Natural killer cell treated with Interleukin-12 subunit alpha and Interleukin-12 subunit beta and Interleukin-15 and Interleukin-18, amount 100 ng/mL, for 72 hours (primary cell): ENCODE data around the gene AQP6. TPM values are rescaled to one million over a fixed set of nuclear protein-coding genes. Genes with fewer than 3 reads are reported as not detected.

Experiments
- ATAC-seq, 2 donors: fragments of 150-1000 bp; cut with Tn5 transposase in 1 of 2; sonication (Bioruptor Pico), chemical (Tn5 transposase) in 1 of 2; 2 replicates each; pipeline ENCODE4 v1.10.0; 2021
- DNase-seq: peaks from one replicate; pipeline ENCODE4 v3.0.0; 2022; ENCODE audit warnings: low spot score
- H3K27ac Mint-ChIP-seq, 2 donors: 1 replicate in 1 of 2; 2 replicates in 1 of 2; pipeline ENCODE4 v1.8.0; 2022; ENCODE audit warnings: mixed read lengths in 2 of 2, mild to moderate bottlenecking in 1 of 2, moderate library complexity in 1 of 2
- H3K27me3 Mint-ChIP-seq, 2 donors: 1 replicate in 1 of 2; 2 replicates in 1 of 2; pipeline ENCODE4 v1.8.0; 2022; ENCODE audit warnings: mixed read lengths in 2 of 2
- H3K36me3 Mint-ChIP-seq: one replicate; pipeline ENCODE4 v1.8.0; 2022; ENCODE audit warnings: mixed read lengths
- H3K4me1 Mint-ChIP-seq, 2 donors: 1 replicate in 1 of 2; 2 replicates in 1 of 2; pipeline ENCODE4 v1.8.0; 2022; ENCODE audit warnings: low read depth in 2 of 2, mixed read lengths in 2 of 2, mild to moderate bottlenecking in 1 of 2
- H3K4me3 Mint-ChIP-seq: one replicate; pipeline ENCODE4 v1.8.0; 2022; ENCODE audit warnings: mixed read lengths
- H3K9me3 Mint-ChIP-seq: 2 replicates; pipeline ENCODE4 v1.8.0; 2022; ENCODE audit warnings: mixed read lengths
- total RNA-seq, 2 donors: library from RNA; stranded (reverse); gene quantifications; one replicate each; pipeline ENCODE4 v1.2.3, GENCODE V29; 2022

AQP6 gene
- total RNA-seq, 2 donors from 2014 or later: not detected

DNA sequence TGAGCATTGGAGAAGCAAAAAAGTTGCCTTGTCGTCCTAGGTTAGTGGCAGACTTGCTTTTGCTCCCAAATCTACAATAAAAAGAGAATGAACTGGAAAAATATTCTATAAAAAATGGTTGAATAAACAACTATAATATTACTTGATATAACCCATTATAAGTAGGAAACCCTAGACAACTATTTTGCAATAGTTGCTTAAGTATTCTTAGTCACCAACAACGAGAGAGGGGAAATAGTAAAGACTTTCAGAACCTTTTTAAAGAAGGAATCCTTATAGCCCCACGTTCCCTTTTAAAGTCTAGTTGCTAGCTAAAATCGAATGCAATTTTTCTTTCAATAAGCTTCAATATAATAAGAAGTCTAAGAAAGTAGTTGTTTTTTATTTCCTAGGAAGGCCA, 17.5 kb downstream of the AQP6 start:
- no peaks in the 10 kb centered on the region for H3K27me3 Mint-ChIP-seq

DNA sequence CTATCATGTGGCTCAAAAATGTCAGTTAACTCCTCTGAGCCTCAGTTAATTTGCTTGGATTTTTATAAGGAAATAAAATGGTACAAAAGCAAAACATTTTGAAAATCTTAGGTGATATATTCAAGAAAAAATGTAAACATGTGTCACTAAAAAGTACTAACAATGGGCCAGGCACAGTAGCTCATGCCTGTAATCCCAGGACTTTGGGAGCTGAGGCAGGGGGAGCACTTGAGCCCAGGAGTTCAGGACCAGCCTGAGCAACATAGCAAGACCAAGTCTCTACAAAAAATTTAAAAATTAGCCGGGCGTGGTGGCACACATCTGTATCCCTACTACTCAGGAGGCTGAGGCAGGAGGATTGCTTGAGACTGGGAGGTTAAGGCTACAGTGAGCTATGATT, 25.7 kb downstream of the AQP6 start:
- Mint-ChIP-seq H3K27me3 (no peaks in the 10 kb centered on the region), H3K4me1 (no peaks in the 10 kb centered on the region), H3K9me3 (no peaks in the 10 kb centered on the region), H3K27ac (no peak overlapping the region), H3K36me3 (peaks cover 26% of the 10 kb centered on the region), H3K4me3 (no peak overlapping the region)
- ATAC-seq (no peak), DNase-seq (no peak)

More for the DNA sequence above, 17.5 kb downstream of the AQP6 start:
- Mint-ChIP-seq H3K4me1 (no peaks in the 10 kb centered on the region), H3K36me3 (peaks cover 38% of the 10 kb centered on the region), H3K27ac (no peak overlapping the region), H3K9me3 (no peaks in the 10 kb centered on the region), H3K4me3 (no peak overlapping the region)
- ATAC-seq (no peak), DNase-seq (no peak)

DNA sequence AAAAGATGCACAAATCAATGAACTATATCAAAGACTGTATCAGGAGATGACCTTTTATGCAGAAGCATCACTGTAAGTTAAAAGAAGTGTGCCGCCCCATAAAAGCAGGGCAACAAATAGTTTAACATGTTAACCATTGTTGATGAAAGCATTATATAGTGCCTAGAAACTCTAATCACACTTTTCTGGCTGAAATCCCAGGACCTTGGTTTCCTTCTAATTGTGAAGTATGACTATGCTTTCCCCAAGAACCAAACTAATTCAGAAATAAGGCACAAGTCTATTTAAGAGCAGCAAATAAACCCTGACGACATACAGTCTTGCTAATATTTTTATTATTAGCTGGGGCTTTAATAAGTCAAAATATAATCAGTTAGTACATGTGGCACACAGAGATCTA, 30.8 kb downstream of the AQP6 start:
- no peak for ATAC-seq
- Mint-ChIP-seq H3K4me1 (no peaks in the 10 kb centered on the region), H3K9me3 (no peaks in the 10 kb centered on the region), H3K36me3 (peaks cover 13% of the 10 kb centered on the region), H3K27ac (no peak overlapping the region), H3K4me3 (no peak overlapping the region), H3K27me3 (no peaks in the 10 kb centered on the region)
- no peak for DNase-seq

DNA sequence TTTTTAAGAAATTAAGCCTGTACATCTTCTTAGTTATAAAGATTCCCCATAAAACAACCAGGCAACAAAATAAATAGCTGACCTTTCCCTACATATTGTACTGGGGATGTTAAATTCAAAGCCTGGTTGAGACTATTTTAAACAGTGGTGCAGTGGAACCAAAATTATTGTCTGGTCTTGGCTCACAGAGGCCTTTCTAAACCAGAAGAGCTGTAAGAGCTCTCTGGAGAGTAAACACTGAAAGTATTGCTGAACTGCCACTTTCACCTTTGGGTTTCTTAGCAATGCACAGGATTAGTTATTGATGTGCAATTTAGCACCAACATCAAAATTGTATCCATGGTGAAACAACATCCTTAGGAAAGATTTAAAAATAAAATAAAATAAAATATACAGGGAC, 31.9 kb downstream of the AQP6 start:
- DNase-seq: no peak
- H3K36me3 Mint-ChIP-seq: peaks cover 7% of the 10 kb centered on the region
- H3K27ac Mint-ChIP-seq: no peak overlapping the region
- no peak for ATAC-seq
- H3K4me1 Mint-ChIP-seq: no peaks in the 10 kb centered on the region
- no peak overlapping the region for H3K4me3 Mint-ChIP-seq
- no peaks in the 10 kb centered on the region for H3K9me3 Mint-ChIP-seq
- H3K27me3 Mint-ChIP-seq: no peaks in the 10 kb centered on the region

DNA sequence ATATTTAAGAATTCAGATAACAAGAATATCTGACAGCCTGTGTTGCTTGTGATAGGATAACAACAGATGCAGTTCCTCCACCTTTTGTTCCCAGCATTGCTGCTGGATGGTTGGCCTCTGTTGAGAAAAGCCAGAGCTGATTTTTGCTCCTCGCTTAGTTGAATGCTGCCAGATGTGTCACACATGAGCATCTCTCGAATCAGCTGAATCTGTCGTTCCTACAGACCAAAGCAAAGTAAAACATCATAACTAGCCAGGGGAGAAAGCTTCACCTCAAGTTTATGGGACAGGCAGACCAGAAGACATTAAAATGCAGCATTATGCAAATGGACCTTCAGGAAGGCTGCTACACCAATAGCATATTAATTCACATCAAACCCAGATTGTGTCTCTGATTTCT, 32.4 kb downstream of the AQP6 start:
- Mint-ChIP-seq H3K4me3 (no peak overlapping the region), H3K4me1 (no peaks in the 10 kb centered on the region), H3K36me3 (peaks cover 7% of the 10 kb centered on the region), H3K27ac (no peak overlapping the region), H3K9me3 (no peaks in the 10 kb centered on the region), H3K27me3 (no peaks in the 10 kb centered on the region)
- no peak for DNase-seq
- ATAC-seq: no peak

DNA sequence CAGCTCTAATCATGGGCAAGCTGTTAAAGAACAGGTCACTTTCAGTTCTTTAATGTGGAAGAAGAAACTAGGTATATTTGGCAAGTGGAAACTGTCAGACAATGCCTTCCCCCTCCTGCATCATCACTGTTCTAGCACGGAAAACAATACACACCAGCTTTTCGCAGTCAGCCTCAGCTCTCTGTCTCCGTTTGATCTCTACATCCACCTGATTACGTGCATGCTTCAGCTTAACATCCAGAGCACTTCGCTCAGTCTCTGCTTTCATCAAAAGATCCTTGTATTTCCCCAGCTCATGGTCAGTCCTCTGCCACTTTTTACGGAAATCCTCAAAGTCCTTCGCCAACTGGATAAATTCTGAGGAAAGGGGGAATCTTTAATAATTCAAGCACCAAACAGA, 33.5 kb downstream of the AQP6 start:
- Mint-ChIP-seq H3K9me3 (no peaks in the 10 kb centered on the region), H3K4me1 (no peaks in the 10 kb centered on the region), H3K36me3 (peaks cover 1% of the 10 kb centered on the region), H3K4me3 (no peak overlapping the region), H3K27ac (no peak overlapping the region), H3K27me3 (no peaks in the 10 kb centered on the region)
- no peak for ATAC-seq
- no peak for DNase-seq

DNA sequence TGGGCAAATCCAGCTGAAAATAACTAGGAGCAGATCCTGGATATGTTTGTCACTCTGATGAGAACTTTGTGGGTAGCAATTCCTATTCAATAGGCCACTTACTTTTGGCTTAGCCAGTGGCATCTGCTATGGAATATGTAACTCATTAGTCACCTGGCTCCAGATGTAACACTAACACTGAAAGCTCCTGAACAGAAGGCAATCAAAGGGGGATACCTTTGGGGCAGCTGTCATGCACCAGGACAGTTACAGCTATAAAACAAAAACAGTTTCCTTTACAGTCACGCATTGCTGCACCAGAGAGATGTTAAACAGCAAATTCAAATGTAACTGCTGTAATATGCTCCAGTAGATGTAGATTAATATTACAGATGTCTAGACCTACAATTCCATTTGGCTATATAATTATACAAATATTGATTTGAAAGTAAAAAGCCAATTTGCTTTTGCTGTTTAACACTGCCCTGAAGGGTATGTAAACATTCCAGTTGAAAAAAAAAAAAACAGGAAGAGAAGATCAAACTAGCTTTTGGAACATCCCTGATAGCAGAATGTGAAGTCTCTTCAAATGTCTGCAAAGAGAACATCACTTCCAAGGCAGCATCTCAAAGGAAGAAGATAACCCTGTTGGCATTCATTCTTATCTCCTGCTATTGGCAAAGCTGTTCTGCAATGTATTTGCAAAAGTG, 34.2 kb downstream of the AQP6 start:
- H3K9me3 Mint-ChIP-seq: no peaks in the 10 kb centered on the region
- no peak overlapping the region for H3K4me3 Mint-ChIP-seq
- H3K27ac Mint-ChIP-seq: no peak overlapping the region
- ATAC-seq (no peak), DNase-seq (no peak)
- no peaks in the 10 kb centered on the region for H3K27me3 Mint-ChIP-seq
- no peaks in the 10 kb centered on the region for H3K4me1 Mint-ChIP-seq
- H3K36me3 Mint-ChIP-seq: no peaks in the 10 kb centered on the region

DNA sequence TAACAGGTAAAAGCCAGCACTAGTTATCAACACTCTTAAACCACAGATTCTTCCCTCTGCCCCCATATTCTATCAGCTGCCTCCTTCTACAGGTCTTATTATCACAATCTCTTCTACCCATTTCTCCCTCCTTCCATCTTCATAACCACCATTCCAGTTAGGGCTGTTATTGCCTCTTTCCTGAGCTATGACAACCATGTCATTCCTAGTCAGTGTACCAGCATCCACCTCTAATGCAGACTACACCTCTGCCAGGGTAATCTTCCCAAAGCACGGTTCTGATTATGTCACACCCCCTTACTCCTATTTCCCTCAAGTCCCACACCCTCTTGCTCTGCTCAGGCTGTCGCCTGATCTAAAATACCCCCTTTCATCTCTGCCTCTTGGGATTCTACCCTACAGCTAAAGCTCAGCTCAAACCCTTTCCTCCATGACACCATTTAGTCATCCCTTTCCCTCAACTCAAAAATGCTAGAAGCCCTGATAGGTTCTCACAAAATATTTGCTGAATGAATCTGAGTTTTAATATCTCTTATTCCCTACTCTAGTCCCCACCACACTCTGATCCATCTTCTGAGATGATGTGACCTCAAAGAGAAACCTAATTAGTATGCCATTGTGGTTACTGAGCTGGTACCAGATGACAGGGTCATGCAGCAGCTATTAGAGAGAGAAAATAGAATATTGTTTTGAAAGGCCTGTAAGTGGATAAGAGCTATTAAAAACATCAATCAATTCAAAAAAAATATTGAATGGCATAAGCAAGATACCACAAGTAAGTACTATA, 40.8 kb downstream of the AQP6 start:
- no peak for DNase-seq
- Mint-ChIP-seq H3K36me3 (peaks cover 6% of the 10 kb centered on the region), H3K9me3 (no peaks in the 10 kb centered on the region), H3K27ac (no peak overlapping the region), H3K4me3 (no peak overlapping the region), H3K4me1 (peaks cover 0 to 6% of the 10 kb centered on the region in 2 donors), H3K27me3 (no peaks in the 10 kb centered on the region)
- no peak for ATAC-seq

DNA sequence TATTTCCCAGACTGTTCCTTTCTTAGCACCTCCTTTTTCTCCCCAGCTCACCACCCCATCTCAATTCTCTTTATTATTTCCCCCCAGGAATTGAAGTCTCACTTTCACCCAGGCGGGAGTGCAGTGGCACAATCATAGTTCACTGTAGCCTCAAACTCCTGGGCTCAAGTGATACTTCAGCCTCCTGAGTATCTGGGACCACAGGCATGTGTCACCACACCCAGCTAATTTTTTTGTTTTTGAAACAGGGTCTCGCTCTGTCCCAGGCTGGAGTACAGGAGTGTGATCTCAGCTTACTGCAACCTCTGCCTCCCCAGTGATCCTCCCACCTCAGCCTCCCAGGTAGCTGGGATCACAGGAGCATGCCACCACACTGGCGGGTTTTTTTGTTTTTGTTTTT, 41.6 kb downstream of the AQP6 start:
- Mint-ChIP-seq H3K27ac (no peak overlapping the region), H3K4me3 (no peak overlapping the region), H3K27me3 (no peaks in the 10 kb centered on the region), H3K4me1 (peaks cover 6% of the 10 kb centered on the region in 2 donors), H3K36me3 (peaks cover 6% of the 10 kb centered on the region), H3K9me3 (no peaks in the 10 kb centered on the region)
- ATAC-seq (no peak), DNase-seq (no peak)

DNA sequence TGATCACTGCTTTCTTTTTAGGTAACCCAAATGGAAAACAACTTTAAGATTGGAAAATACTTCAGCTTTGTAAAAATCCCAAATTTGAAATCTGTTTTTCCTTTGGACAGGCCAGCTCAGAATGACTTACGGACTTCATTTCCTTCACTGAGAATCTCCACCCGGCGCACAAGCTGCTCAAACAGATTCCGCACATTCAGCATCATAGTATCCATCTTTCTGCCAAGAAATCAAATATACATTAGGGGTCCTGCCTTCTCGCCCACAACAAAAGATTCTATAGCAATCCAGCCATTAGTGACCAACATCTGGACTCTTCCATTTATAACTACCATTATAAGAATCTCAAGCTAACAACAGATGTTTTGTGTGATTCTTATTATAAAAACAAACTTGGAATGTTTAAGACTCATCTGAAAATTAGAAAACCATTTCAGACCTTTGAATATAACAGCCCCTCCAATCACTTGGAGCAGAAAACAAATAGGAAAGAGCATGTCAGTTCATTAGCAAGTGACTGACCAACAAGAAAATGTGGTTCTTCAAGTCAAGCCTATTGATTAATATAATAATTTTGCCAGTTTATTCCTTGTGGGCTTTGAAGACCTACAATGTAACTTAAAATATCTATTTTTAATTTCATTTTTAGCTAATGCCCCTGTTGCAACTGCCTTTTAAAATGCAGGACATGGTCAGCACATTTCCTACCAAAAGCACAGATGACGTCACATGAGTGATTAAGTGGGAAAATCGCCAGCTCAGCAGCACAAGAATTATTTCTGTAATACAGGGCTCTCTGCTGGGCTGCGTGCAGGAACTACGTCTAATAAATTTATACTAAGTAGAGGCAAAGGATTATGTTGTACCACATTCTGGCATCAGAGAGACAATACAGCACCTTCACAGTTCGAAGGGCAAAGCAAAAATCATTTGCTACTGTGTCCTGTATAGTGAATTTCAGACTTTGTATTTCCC, 44.0 kb downstream of the AQP6 start:
- DNase-seq: no peak
- ATAC-seq: no peak
- Mint-ChIP-seq H3K27me3 (no peaks in the 10 kb centered on the region), H3K9me3 (no peaks in the 10 kb centered on the region), H3K36me3 (peaks cover 6% of the 10 kb centered on the region), H3K4me3 (no peak overlapping the region), H3K4me1 (peaks cover 6% of the 10 kb centered on the region in 2 donors), H3K27ac (no peak overlapping the region)

DNA sequence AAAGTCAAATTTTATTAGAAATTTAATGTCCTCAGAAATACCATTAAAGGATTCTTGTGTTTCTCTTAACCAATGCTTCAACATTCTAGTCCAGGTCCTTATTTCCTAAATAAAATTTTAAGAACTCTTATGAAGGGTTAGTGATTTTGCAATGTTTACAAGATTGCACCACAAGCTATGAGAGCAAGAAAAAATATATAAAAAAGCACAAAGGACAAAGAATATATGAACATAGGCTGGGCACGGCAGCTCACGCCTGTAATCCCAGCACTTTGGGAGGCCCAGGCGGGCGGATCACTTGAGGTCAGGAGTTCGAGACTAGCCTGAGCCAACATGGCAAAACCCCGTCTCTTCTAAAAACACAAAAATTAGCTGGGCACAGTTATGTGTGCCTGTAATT, 44.9 kb downstream of the AQP6 start:
- peaks cover 8% of the 10 kb centered on the region for H3K36me3 Mint-ChIP-seq
- H3K27me3 Mint-ChIP-seq: no peaks in the 10 kb centered on the region
- H3K4me1 Mint-ChIP-seq: peaks cover 6 to 7% of the 10 kb centered on the region in 2 donors
- DNase-seq: no peak
- H3K27ac Mint-ChIP-seq: no peak overlapping the region
- H3K4me3 Mint-ChIP-seq: no peak overlapping the region
- ATAC-seq: no peak
- H3K9me3 Mint-ChIP-seq: no peaks in the 10 kb centered on the region

DNA sequence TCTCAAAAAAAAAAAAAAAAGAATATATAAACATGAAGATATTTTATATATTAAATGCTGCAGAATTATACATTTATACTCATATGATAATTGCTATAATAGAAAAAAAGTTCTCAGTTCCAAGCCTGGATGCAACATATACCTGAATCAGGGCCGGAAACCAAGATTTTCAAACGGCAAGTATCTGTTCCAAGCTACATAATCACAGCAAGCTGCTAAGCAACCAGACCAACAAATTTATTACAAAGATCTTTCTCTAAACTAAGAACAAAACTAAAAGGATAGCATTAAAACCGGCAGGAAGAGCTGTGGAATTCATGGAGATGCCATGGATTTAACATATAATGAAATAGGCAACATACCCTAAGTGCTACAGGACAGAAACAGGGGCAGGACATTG, 45.4 kb downstream of the AQP6 start:
- Mint-ChIP-seq H3K36me3 (peaks cover 13% of the 10 kb centered on the region), H3K4me1 (peaks cover 6 to 9% of the 10 kb centered on the region in 2 donors), H3K4me3 (no peak overlapping the region), H3K27me3 (no peaks in the 10 kb centered on the region), H3K9me3 (no peaks in the 10 kb centered on the region), H3K27ac (no peak overlapping the region)
- DNase-seq (no peak), ATAC-seq (no peak)

DNA sequence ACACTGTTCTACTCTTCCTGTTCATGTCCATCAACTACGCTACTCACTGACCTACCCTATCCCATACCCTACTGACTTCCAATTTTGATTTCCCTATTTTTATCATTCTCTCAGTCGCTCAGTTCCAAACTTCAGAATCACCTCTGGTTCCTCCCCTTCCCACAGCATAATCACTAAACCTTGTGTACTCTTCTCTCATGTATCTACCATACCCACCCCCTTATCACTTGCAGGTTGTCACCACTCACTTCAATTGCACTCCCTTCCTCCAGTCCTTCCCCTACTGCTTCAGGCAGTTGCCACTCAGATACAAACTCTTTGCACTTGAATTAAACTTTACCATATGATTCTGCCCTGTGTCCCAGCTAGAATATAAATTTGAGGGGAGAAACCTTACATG, 46.2 kb downstream of the AQP6 start:
- Mint-ChIP-seq H3K27me3 (no peaks in the 10 kb centered on the region), H3K4me3 (no peak overlapping the region), H3K9me3 (no peaks in the 10 kb centered on the region), H3K36me3 (peaks cover 7% of the 10 kb centered on the region), H3K4me1 (peaks cover 1 to 9% of the 10 kb centered on the region in 2 donors), H3K27ac (no peak overlapping the region)
- ATAC-seq (no peak), DNase-seq (no peak)

DNA sequence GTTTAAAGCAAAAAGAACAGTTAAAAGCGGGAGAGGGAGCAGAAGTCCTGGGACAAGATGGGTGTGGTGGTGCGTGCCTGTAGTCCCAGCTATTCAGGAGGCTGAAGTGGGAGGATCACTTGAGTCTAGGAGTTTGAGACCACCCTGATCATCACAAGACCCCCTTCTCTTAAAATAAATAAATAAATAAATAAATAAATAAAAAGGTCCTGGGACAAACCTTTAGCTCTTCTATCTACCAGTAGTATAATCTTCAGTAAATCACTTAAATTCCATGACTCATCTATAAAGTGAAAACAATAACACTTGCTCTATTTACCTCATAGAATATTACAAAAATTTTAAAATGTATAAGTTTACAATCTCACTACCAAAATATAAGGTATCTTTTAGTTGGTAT, 46.8 kb downstream of the AQP6 start:
- ATAC-seq (no peak), DNase-seq (no peak)
- H3K9me3 Mint-ChIP-seq: no peaks in the 10 kb centered on the region
- peaks cover 7% of the 10 kb centered on the region for H3K36me3 Mint-ChIP-seq
- H3K27ac Mint-ChIP-seq: no peak overlapping the region
- H3K4me1 Mint-ChIP-seq: peaks cover 7 to 9% of the 10 kb centered on the region in 2 donors
- no peak overlapping the region for H3K4me3 Mint-ChIP-seq
- H3K27me3 Mint-ChIP-seq: no peaks in the 10 kb centered on the region
